CD14-positive monocyte (primary cell): ENCODE results near the gene SHD. TPM values are rescaled to one million over a fixed set of nuclear protein-coding genes. Genes with fewer than 3 reads are reported as not detected.

Source experiments
- DNase-seq, 3 donors: peaks; one replicate each; pipeline ENCODE4 v3.0.0-alpha.2; 2011 to 2022
- H2AFZ ChIP-seq: 2 replicates; pipeline ENCODE4 v1.6.0; 2012; ENCODE audit warnings: mild to moderate bottlenecking, low read depth, low read length, inconsistent platforms; ENCODE audit not compliant: insufficient read depth, poor library complexity, severe bottlenecking
- H3K27ac ChIP-seq, 2 donors: 1 replicate in 1 of 2; 2 replicates in 1 of 2; pipeline ENCODE4 v1.5.1; 2012 to 2013; ENCODE audit warnings: low read length in 2 of 2, control low read depth in 1 of 2, inconsistent platforms in 1 of 2, low read depth in 1 of 2, mild to moderate bottlenecking in 1 of 2
- H3K27me3 ChIP-seq, 2 donors: one replicate each; pipeline versions ENCODE4 v1.6.0 to v1.6.1; 2011 to 2013; ENCODE audit warnings: low read length in 2 of 2; ENCODE audit not compliant: control insufficient read depth in 2 of 2, insufficient read depth in 2 of 2
- H3K36me3 ChIP-seq, 2 donors: replicated peaks in 1 of 2; 1 replicate in 1 of 2; 2 replicates in 1 of 2; pipeline versions ENCODE4 v1.5.1 to v1.6.1; 2012 to 2013; ENCODE audit warnings: low read length in 2 of 2, control low read depth in 1 of 2, inconsistent platforms in 1 of 2, mild to moderate bottlenecking in 1 of 2; ENCODE audit not compliant: insufficient read depth in 2 of 2, control insufficient read depth in 1 of 2
- H3K4me1 ChIP-seq, 2 donors: 1 replicate in 1 of 2; 2 replicates in 1 of 2; pipeline versions ENCODE4 v1.5.1 to v1.6.1; 2012 to 2013; ENCODE audit warnings: low read length in 2 of 2, control low read depth in 1 of 2, inconsistent platforms in 1 of 2, mild to moderate bottlenecking in 1 of 2, moderate library complexity in 1 of 2; ENCODE audit not compliant: insufficient read depth in 2 of 2, control insufficient read depth in 1 of 2
- H3K4me2 ChIP-seq: replicated peaks from 2 replicates; pipeline ENCODE3; 2012; ENCODE audit warnings: low read length, moderate library complexity, mild to moderate bottlenecking; ENCODE audit not compliant: poor library complexity, severe bottlenecking; ENCODE audit errors: extremely low read depth
- H3K4me3 ChIP-seq, 3 experiments: fragments of 200-600 bp in 1 of 3; sonication (generic) in 1 of 3; replicated peaks in 1 of 3; 1 replicate in 2 of 3; 2 replicates in 1 of 3; pipeline ENCODE4 v1.5.1; 2011 to 2013; ENCODE audit warnings: low read length in 3 of 3, mild to moderate bottlenecking in 3 of 3, control low read depth in 2 of 3, low read depth in 2 of 3, inconsistent platforms in 1 of 3, moderate library complexity in 1 of 3
- H3K79me2 ChIP-seq: 2 replicates; pipeline ENCODE4 v1.6.0; 2012; ENCODE audit warnings: mild to moderate bottlenecking, control low read depth, inconsistent platforms, low read length, moderate library complexity; ENCODE audit not compliant: insufficient read depth
- H3K9ac ChIP-seq: 2 replicates; pipeline ENCODE4 v1.6.0; 2017; ENCODE audit warnings: low read length, mild to moderate bottlenecking; ENCODE audit not compliant: insufficient read depth, poor library complexity, severe bottlenecking
- H3K9me3 ChIP-seq, 2 donors: replicated peaks in 1 of 2; 1 replicate in 1 of 2; 2 replicates in 1 of 2; pipeline versions ENCODE4 v1.5.1 to v1.6.1; 2012 to 2013; ENCODE audit warnings: low read length in 2 of 2, control low read depth in 1 of 2; ENCODE audit not compliant: control insufficient read depth in 1 of 2, insufficient read depth in 1 of 2
- H4K20me1 ChIP-seq: 2 replicates; pipeline ENCODE4 v1.6.0; 2012; ENCODE audit warnings: mild to moderate bottlenecking, low read length, control low read depth, moderate library complexity; ENCODE audit not compliant: insufficient read depth
- H3K27ac Mint-ChIP-seq, 7 donors: one replicate each; pipeline ENCODE4 v1.8.0; 2020; ENCODE audit warnings: mild to moderate bottlenecking in 7 of 7, mixed read lengths in 7 of 7, moderate library complexity in 6 of 7, inconsistent platforms in 2 of 7
- H3K27me3 Mint-ChIP-seq, 3 donors: one replicate each; pipeline ENCODE4 v1.8.0; 2021 to 2022; ENCODE audit warnings: low read depth in 3 of 3, mild to moderate bottlenecking in 3 of 3, mixed read lengths in 3 of 3, moderate library complexity in 3 of 3, inconsistent platforms in 1 of 3
- H3K36me3 Mint-ChIP-seq, 2 donors: one replicate each; pipeline ENCODE4 v1.8.0; 2020; ENCODE audit warnings: mixed read lengths in 2 of 2, inconsistent platforms in 1 of 2, mild to moderate bottlenecking in 1 of 2
- H3K4me1 Mint-ChIP-seq: one replicate; pipeline ENCODE4 v1.8.0; 2020; ENCODE audit warnings: mild to moderate bottlenecking, mixed read lengths
- H3K4me3 Mint-ChIP-seq, 2 donors: one replicate each; pipeline ENCODE4 v1.8.0; 2020; ENCODE audit warnings: mild to moderate bottlenecking in 2 of 2, mixed read lengths in 2 of 2, moderate library complexity in 1 of 2
- H3K9me3 Mint-ChIP-seq, 7 donors: one replicate each; pipeline ENCODE4 v1.8.0; 2020 to 2022; ENCODE audit warnings: mixed read lengths in 7 of 7, mild to moderate bottlenecking in 6 of 7, moderate library complexity in 6 of 7, inconsistent platforms in 2 of 7
- CTCF ChIP-seq: fragments of 200-600 bp; IDR thresholded peaks from one replicate; pipeline ENCODE4 v1.8.0; 2022; ENCODE audit warnings: antibody characterized with exemption, mild to moderate bottlenecking
- WGBS: methylation state at CpG from one replicate; pipeline ENCODE4 v1.1.5; 2013; ENCODE audit warnings: missing lambda C conversion rate; ENCODE audit not compliant: insufficient coverage; 5-methylcytosine and 5-hydroxymethylcytosine counted together
- intact Hi-C, 2 donors: fragments of 100-400 bp; cut with micrococcal nuclease; formaldehyde crosslinking; loops; one replicate each; pipeline versions ENCODE4 v1.15.0 to v1.15.1; 2023
- polyA plus RNA-seq, 3 donors: library from polyadenylated mRNA; depleted of rRNA in 1 of 3; unstranded in 2 of 3; stranded (reverse) in 1 of 3; fragments of 300-500 nt in 2 of 3; fragments of >200 nt in 1 of 3; fragmentation: Illumina TruSeq in 2 of 3; gene quantifications; 1 replicate in 2 of 3; 2 replicates in 1 of 3; pipeline ENCODE4 v1.2.3, GENCODE V29; 2012 to 2021

Gene SHD
- polyA plus RNA-seq, 3 donors: not detected

GRCh38 chr19:4279267-4279529 is 132 bp downstream of the SHD start:
- Mint-ChIP-seq H3K27me3 (peaks cover 40 to 61% (median 42%) of the 10 kb centered on the region in 3 donors), H3K4me3 (no peak overlapping the region), H3K9me3 (peaks cover 0 to 7% (median 3%) of the 10 kb centered on the region in 7 donors), H3K36me3 (peaks cover 0 to 2% of the 10 kb centered on the region in 2 donors), H3K4me1 (peaks cover 3% of the 10 kb centered on the region), H3K27ac (no peak overlapping the region)
- intact Hi-C loops: no loop called here
- Histone ChIP-seq H3K4me1 (no peaks in the 10 kb centered on the region), H3K4me2 (no peak overlapping the region), H3K4me3 (no peak overlapping the region), H3K27ac (no peak overlapping the region), H3K36me3 (no peaks in the 10 kb centered on the region), H2AFZ (no peak overlapping the region), H3K27me3 (peaks cover 20 to 32% of the 10 kb centered on the region in 2 donors), H3K79me2 (no peaks in the 10 kb centered on the region), H3K9ac (no peak overlapping the region), H4K20me1 (no peaks in the 10 kb centered on the region), H3K9me3 (no peaks in the 10 kb centered on the region)
- 0% methylated on average over 26 of the region's 30 CpGs for WGBS
- DNase-seq: no peak
- TF ChIP-seq CTCF: no peak

DNA sequence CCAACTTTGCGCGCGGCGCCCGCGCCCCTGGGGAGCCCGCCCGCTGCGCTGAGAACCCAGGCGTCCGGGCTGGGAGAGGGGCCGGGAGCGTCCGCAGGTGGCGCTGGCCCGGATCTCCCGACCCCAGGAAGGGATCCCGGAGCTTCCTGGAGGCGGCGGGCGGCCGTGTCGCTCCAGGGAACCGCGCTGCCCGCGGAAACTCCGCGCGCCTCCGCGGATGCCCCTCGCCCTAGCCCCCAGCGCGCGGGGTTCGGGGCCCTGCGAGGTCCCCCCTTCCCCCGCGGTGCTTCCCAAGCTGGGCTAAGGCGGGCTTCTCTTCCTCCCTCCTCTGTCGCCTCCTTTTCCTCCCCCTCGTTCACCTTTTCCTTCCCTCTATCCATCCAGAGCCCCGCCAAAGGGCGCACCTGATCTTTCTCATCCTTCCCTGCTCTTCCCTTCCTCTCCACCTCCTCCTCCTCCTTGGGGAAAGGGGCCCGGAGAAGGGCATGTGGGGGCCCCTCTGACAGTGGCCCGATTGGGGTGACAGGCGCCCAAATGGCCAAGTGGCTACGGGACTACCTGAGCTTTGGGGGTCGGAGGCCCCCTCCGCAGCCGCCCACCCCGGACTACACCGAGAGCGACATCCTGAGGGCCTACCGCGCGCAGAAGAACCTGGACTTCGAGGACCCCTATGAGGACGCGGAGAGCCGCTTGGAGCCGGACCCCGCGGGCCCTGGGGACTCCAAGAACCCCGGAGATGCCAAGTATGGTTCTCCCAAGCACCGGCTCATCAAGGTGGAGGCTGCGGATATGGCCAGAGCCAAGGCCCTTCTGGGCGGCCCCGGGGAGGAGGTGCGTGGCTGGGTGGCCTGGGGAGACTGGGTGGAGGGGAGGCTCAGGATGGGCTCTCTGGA is 710 bp downstream of the SHD start:
- DNase-seq: no peak
- Histone ChIP-seq H3K79me2 (no peaks in the 10 kb centered on the region), H3K9ac (no peak overlapping the region), H3K4me2 (no peak overlapping the region), H3K4me3 (no peak overlapping the region), H3K9me3 (no peaks in the 10 kb centered on the region), H2AFZ (no peak overlapping the region), H3K36me3 (no peaks in the 10 kb centered on the region), H3K27me3 (peaks cover 20 to 32% of the 10 kb centered on the region in 2 donors), H3K4me1 (no peaks in the 10 kb centered on the region), H3K27ac (no peak overlapping the region), H4K20me1 (no peaks in the 10 kb centered on the region)
- intact Hi-C loops: no loop called here
- no peak for TF ChIP-seq CTCF
- 4% methylated on average over 71 of the region's 71 CpGs for WGBS
- Mint-ChIP-seq H3K27me3 (peaks cover 40 to 61% (median 42%) of the 10 kb centered on the region in 3 donors), H3K9me3 (peaks cover 0 to 7% (median 3%) of the 10 kb centered on the region in 7 donors), H3K36me3 (peaks cover 0 to 2% of the 10 kb centered on the region in 2 donors), H3K27ac (no peak overlapping the region), H3K4me1 (peaks cover 4% of the 10 kb centered on the region), H3K4me3 (peak overlapping the region in 1 of 2 donors; percentile 85)
